ENCODE results near the gene ESF1.
"Not testable (repeated sequence)": the region's sequence is repeated elsewhere in the genome, so short reads cannot be mapped to it uniquely, and the experiment has no call there.

The ESF1 gene

DNA sequence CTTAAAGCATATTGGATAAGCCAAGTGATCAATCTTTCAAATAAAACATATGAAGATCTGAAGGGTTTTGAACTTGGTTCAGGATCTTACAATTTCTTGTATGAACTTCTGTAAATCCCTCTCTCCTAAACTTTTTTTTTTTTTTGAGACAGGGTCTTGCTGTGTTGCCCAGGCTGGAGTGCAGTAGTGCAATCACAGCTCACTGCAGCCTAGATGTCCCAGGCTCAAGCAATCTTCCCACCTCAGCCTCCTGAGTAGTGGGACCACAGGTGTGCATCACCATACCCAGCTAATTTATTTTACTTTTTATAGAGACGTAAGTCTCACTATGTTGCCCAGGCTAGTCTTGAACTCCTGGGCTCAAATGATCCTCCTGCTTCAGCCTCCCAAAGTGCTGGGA lies 46.5 kb downstream of the ESF1 start:
- not testable (repeated sequence) for DNase-seq

DNA sequence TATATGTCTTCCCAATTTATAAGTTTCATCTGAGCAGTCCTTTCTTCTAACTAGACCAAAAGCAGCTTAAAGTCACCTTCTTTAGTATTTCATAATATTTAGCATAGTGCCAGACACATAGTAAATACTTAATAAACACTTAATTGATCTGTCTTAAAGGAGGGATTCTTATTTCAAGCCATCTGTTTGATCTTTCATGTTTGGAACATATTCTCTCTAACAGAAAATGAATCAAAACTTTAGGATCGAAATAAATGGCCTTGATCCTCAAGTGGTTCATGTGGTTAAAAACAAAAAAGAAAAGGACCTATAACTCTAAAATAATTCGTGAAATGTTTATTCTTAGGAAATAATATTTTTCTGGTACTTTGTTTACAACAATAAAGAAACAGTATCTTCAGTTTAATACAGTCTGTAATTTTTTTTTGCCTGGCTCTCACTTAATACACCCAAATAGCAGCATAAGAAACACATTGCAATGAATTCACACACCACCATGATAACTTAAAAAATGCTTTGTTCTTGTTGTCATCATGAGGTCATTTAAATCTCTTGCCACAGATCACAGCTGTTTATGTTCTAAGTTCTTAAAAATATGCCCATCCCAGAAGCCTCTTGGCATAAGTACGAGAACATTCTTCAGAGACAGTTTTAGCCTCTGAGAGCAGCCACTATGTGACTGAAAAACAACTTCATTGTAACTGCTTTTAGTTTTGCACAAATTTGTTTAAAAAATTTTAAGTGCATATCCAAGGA lies 48.1 kb downstream of the ESF1 start:
- no peak for DNase-seq

DNA sequence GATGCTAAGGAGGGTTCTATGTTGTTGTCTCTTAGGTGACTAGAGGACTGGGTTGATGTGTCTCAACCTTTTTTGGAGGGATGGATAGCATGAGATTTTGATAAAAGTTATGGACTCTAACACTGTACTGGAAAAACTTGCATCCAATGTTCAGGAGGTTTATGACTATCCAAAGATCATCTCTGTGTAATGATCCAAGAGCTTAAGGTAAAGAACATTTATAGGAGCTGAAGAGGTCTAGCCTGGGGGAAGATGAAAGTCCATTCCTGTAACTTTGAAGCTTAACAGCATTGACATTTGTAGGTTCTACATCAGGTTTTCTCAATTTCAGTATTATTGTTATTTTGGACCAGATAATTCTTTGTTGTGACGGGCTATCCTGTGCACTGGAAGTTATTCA lies 48.9 kb downstream of the ESF1 start:
- no peak for DNase-seq

DNA sequence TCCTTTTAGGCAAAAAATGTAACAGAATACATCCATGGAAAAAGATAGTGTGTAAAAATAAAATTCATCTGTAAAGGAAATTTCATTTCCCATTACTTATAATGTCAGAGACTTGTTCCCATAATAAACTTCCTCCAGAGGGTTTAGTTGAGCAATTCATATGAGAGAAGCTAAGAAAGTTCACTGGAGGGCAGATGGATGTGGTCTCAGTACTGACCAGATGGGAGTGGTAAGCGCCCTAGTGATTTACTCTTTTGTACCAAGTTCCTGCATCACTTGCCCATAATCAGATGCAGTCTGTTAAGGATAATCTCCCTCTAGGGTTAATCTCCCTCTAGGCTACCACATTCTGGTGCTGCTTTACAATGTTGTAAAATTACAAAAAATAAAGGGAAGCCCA lies 61.7 kb downstream of the ESF1 start:
- DNase-seq, result no peak

DNA sequence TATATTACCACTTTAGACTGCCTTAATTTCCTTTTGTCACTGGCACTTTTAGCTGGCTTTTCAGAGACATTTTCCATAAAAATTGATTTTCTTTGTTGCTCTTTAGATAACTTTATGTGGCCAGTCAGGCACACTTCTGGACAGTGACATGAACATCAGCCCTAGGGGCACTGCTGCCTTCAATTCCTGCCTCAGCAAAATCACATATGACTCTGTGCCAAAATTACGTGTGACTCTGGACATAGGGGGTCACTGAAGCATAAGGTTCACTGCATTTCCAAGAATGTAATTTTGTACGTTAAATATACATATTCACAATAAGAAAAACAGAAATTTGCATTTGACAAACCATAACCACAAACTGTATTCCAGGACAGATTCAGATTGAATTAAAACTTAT lies 66.5 kb downstream of the ESF1 start:
- no peak for DNase-seq

DNA sequence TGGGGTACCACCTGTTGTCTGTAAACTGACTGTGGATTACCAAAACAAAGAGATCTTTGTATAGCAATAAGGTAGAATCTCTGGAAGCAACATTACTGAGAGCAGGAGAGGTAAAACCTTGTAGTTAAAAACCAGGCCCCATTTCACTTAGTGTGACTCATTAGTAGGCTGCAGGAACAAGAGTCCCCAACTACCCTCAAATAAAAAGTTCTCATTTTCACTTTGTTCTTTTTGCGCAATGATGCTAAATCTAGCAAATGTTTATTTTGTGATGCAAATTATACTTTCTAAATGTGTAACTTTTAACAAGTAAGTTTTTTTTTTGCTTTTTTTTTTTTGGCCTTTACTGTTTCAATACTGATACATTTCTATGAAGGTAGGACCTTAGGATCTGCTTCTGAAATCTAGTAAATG lies 67.1 kb downstream of the ESF1 start:
- no peak for DNase-seq

DNA sequence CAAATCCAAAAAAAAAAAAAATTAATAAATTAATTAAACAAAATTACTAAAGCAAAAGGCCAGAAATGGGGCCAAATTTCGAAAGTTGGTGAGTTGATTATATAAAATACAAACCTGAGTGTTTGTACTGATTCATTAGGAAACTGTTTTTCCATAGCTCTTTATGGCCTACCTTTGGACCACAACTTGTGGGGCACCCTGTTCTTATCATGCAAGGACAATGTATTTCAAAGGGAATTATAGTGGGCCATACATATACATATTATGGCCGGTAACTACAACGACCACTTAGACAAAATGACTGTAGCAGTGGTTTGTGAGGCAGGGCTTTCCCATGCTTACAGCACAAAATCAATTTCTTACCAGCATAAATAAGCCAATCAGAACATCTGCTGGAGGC lies 69.5 kb downstream of the ESF1 start:
- DNase-seq, result no peak

DNA sequence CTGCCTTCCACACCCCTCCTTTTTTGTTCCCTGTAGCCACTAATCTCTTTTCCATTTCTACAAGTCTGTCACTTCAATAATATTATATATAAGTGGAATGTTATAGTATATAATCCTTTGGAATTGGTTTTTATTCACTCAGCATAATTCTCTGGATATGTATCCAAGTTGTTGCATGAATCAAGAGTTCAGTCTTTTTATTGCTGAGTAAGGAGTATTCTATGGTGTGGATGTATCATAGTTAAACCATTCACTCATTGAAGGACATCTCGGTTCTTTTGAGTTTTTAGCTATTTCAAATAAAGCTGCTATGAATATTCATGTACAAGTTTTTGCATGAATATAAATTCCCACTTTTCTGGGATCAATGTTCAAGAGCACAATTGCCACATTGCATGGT lies 76.5 kb downstream of the ESF1 start:
- DNase-seq, result no peak

DNA sequence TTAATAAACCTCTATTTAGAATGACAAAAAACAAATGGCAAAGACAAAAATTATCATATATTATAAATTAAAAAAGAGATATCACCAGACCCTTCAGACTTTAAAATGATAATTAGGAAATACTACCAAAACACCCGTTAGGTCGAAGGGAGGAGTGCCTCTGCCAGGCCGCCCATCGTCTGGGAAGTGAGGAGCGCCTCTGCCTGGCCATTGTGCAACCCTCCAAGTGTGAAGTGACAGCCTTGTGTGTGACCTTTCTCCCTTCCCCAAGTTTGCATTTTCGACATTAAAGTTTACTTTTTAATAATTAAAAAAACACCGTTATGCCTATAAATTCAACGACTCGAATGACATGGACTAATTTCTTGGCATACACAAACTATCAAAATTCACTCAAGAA lies 81.5 kb downstream of the ESF1 start:
- no peak for DNase-seq

DNA sequence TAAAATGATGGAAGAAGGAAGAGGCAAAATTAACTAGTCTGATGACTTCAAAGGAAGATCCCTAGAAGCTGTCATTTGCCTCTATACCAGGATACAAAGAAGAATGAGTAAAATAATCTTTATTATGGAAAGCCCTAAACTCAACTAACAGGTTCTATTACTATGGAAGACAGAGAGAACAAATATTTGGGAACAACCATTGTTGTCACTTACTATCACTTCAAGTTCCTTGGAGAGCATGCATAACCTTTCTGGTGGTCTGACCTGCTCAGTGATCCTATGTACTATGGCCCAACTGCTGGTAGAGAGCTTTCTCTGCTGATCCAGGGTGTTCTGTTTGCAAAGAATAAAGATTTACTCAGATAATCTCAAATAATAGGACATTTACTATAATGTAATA lies 83.2 kb downstream of the ESF1 start:
- no peak for DNase-seq

DNA sequence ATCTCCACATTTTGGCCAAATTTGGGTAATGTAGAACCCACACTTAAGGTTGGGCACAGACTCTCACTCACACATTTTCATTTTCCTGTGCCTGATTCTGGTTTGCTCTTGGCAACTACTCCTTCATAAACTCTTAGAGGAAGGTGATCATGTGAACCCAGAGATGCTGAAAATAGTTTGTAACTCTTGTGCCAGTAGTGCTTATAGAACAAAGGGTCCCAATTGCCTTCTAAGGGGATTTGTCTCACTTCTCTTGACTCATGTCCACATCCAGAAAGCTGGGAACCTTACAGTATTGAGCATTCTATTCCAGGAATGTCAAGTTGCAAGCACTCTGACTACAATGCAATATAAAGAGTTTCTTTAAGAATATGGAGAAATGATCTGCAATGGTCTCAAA lies 84.0 kb downstream of the ESF1 start:
- DNase-seq, result no peak

DNA sequence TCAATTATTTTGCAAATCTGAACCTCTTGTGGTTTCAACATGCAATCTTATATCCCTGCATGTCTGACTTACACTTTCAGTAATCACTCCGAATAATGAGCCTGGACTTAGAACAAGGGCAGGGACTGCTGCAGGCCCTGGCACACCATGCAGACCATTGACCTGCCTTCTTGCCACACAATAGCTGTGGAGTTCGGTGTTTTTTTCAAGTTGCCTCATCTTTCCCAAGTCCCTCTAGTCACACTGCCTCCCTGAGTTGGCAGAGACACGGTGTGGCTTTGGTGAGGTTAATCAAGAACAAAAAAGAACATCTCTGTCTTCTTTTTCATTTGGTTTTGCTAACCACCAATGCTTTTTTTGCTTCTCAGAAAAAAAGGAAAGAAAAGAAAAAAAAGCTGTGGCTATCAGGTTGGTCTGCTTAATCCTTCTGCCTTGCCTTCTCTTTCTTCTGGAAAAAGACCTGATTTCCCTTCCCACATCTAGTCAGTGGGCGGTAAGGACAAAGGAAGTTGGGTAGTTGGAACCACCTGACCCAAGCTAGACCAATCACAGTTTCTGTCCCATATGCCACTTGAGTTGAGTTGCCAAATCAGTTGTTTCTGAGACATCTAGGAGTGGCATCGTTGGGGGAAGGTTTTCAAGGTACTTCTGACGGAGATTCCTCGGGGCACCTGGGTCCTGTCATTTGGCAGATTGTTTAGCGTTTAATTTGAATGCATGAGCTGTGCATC lies 90.1 kb downstream of the ESF1 start:
- no peak for DNase-seq

DNA sequence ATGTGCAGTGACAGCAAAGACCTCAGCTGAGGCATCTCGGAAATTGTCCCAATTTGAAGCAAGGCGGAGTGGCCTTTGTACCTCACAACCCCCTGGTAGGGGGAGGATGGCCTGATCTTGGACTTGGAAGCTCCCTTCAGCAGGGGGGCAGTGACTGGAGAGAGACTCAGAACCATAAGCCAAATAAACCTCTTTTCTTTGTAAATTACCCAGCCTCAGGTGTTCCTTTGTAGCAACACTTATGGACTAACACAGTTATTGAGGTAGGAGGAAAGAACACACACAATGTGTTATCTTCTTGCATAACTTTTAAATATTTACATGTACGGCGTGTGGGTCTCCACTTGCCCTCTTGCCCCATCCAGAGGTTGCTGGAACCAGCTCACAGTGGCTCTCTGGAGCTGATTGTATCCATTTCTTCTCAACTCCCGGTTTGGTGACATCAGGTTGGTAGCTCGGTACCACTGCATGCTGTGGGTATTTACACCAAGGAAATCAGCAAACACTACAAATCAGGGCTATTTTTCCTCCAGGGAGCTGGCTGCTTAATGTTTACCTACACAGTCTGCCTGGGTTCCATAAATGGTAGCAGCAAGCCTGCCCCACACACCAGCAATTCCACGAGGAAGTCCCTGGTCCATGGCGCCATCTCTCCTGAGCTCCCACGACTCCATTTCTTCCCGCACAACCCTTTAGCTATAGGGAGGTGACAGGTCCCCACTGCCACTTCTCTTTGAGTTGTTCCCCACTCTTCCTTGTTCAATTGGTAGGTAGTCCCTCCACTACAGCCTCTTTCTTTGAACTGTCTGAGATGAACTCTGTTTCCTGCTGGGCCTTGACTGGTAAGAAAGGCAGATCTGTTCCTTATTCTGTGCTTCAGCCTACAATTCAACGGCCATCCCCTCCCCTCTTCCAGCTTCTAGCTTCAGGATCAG lies 91.7 kb downstream of the ESF1 start:
- DNase-seq, result no peak

DNA sequence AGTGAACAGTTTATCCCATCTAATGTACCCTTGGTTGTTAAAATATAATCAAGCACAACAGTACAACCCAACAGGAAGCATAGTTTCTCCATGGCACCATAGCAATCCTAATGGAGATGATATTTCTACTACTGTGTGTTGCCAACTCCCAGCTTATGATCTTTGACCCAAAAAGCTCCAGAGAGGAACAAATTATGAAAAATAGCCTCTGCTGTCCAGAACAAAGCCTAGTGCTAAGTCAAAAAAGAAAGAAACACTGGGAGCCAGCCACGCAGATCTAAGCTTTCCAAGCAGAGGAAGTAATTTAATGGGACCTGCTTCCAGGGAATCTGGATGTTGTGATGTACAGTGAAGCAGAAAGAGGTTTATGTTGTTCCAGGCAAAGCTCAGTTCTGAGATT lies 93.8 kb downstream of the ESF1 start:
- no peak for DNase-seq

DNA sequence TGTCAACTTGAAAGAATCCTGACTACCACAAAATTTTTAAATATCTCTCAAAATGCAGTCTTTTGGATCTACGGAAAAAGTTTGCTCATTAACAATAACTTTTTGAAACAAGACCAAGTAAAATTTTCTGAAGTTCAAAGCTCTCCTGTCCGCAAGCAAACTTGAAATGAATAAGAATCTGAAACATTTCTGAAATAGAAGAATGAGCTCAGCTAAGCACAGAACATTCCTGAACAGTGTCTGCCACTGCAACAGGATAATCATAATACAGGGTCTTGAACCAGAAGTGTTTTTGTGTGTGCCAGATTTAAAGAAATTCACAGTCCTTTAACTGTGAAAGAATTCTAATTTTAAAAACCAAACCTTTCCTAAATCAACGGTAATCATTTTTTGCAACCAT lies 96.9 kb downstream of the ESF1 start:
- DNase-seq, result no peak

DNA sequence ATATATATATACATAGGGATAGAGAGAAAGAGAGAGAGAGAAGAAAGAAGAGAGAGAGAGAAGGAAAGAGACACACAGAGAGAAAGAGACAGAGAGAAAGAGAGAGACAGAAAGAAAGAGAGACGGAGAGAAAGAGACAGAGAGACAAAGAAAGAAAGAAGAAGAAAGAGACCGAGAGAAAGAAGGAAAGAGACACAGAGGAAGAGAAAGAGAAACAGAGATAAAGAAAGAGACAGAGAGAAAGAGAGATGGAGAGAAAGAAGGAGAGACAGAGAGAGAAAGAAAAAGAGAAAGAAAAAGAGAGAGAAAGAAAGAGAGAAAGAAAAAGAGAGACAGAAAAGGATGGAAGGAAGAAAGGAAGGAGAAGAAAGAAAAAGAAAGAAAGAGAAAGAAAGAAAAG lies 99.1 kb downstream of the ESF1 start:
- DNase-seq, result no peak

DNA sequence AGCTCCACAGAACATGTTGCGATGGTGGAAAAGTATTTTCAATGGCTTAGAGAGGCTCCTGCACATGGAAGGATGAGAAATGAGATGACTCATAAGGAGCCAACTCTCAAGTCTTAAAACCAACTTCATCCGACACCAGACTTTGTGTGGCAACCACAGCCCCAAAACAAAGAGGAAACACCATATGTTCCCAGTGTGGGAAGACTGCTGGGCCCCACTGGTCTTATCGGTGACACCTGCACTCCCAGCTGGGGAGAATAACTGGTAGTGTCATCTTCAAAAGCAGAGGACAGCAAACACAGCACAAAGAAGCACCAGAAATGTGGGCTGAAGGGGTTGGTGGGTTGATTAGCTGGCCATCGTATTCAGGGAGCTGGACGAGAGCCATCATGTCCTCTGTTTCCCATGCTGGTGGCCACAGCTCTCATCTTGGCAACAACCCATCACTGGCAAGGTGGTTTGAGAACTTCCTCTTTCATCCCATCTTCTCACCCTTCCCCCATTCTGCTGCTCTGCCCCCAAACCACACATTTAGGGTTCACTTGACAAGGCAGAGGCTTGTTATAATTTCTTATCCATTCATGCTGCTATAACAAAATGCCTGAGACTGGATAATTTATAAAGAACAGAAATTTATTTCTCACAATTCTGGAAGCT lies 100.0 kb downstream of the ESF1 start:
- DNase-seq, result no peak

DNA sequence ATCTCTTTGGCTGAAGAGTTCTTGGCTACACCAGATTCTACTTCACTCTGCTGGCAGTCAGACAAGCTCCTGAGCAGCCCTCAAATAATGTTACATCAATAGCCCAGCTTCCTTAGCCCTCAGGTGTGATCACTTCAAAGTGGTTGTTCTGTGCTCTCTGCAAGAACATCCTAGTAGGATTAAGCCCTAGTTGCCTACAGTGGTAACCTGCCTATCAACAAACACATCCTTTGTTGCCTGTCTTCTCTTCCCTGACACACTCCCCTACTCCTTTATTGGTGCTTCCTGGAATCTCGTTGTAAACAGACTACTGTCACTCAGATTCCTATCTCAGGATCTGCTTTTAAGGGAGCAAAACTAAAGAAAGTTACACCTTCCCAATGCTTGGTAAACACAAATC lies 100.9 kb downstream of the ESF1 start:
- no peak for DNase-seq

DNA sequence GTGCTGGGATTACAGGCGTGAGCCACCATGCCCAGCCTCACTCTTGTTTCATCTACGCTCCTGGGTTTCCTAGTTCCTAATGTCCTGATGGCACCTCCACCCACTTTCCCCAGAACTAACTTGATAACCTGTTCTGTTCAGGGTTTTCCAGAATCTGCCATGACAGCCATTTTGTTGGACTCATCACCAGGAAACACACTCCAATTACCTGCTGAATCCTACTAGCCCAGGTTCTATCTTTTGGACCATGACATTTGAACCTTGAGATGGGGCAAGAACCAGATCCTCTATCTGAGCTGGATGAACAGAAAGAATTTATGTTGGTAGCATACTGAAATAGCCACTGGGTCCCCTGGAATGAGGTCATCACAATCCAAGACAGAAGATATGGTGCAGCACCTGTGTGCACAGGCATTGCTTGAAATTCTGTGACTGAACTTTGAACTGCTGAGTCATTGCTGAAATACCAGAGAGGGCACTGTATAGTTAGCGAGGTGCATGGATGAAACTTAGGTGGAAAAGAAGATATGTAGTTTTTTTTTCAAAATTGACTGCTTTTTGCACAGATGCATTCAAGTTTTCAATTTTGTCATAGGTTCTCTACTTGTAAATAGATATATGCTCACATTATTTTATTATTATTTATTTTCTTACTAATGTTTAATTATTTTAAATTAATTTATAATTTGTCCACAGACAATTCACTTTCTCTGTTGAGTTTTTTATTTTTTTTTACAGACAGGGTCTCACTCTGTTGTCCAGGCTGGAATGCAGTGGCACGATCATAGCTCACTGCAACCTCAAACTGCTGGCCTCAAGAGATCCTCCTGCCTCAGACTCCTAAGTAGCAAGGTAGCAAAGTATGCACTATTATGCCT lies 103.2 kb downstream of the ESF1 start:
- DNase-seq, result no peak

DNA sequence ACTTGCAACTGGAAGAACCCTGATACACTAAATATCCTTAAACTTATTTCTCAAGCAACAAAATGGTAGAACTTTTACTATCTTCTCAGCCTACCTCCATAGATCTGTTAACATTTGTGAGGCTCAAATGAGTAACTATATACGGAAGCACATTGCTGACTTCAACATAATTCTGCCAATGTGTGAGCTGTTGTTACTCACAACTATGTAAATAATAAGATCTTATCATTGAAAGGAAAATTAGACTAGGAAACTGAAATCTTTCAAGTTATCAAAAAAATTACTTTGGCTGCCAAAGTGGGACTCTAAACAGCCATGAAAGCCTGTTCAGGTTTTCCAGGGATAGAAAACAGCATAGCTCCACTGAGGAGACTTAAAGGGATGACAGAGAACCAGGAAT lies 105.8 kb downstream of the ESF1 start:
- DNase-seq, result no peak

DNA sequence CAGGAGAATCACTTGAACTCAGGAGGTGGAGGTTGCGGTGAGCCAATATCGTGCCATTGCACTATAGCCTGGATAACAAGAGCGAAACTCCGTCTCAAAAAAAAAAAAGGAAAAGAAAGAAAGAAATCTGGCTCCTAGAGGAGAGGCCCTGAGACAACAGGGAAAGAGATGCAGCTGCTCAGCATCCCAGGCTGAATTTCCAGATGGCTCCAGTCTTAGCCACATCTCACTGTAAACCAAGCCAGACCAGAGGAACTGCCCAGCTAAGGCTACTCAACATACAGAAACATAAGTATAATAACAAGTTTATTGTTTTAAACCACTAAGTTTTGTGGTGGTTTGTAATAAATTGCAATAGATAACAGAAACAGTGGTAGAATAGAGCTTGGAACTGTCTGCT lies 107.5 kb downstream of the ESF1 start:
- DNase-seq, result no peak

DNA sequence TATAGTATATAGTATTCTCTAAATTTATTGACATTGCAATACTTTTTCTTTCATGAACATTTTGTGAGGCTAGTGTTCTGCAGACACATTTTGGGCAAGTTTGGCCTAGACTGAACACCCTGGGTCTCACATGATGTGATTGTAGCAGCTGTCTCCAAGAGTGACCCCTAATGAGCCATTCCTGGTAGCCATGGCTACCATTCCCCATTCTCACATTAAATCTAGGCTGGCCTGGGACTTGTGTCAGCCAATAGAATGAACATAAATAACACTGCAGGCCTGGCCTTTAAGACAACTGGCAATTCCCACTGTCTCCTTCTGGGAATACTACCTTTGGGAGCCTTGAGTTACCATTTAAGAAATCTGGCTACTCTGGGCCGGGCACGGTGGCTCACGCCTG lies 108.0 kb downstream of the ESF1 start:
- DNase-seq, result no peak
